Activated gamma-delta T cell treated with Interleukin-2 at 50 U/mL for 16 hours (primary cell): ENCODE data around the gene RAB30.

ENCODE experiments used
- DNase-seq: peaks from one replicate; pipeline ENCODE4 v3.0.0-alpha.2; 2020

The RAB30 gene

DNA sequence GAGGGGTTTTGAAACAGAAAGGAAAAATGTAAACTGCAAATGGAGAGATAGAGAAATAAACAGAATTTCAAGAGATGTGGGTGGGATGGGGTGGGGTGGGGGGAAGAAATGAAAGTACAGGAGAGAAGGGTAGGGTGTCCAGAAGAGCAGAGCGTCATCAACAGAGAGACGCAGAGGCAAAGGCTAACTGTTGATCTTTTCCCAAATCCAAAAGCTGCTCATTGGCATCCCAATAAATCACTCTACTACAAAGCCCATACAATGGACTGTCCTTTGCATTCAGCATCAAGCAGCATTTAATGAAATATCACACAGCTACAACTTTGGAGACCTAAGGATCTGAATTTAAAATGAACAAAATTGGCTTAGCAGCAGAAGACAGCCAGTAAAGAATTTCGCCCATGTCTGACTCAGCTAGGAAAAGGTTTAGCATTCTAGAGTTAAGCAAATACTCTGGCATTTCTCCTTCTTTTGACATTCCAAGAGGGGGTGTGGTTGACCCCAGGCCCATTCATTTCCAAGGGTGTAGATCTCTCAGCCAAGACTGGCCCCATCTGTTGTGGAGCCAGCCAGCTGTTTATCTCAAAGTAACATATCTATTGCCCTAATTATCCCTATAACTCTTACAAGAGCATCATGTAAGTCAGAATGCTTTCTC is 1.5 kb downstream of the RAB30 start:
- DNase-seq: no peak

- no peak for DNase-seq
Observed at GRCh38 chr11:83069441-83070043, 2.2 kb downstream of the RAB30 start.

- no peak for DNase-seq
Observed at GRCh38 chr11:83068568-83068967, 3.1 kb downstream of the RAB30 start.

GRCh38 chr11:83064011-83064410 is 7.7 kb downstream of the RAB30 start:
- no peak for DNase-seq

GRCh38 chr11:83063073-83063754 is 8.5 kb downstream of the RAB30 start:
- DNase-seq: no peak

- no peak for DNase-seq
Observed at GRCh38 chr11:83061883-83062282, 9.8 kb downstream of the RAB30 start.

GRCh38 chr11:83060965-83061364 is 10.7 kb downstream of the RAB30 start:
- no peak for DNase-seq

- no peak for DNase-seq
Observed at GRCh38 chr11:83057721-83058120, 14.0 kb downstream of the RAB30 start.

- no peak for DNase-seq
Observed at GRCh38 chr11:83056611-83057010, 15.1 kb downstream of the RAB30 start.

- no peak for DNase-seq
Observed at GRCh38 chr11:83056204-83056603, 15.5 kb downstream of the RAB30 start.

DNA sequence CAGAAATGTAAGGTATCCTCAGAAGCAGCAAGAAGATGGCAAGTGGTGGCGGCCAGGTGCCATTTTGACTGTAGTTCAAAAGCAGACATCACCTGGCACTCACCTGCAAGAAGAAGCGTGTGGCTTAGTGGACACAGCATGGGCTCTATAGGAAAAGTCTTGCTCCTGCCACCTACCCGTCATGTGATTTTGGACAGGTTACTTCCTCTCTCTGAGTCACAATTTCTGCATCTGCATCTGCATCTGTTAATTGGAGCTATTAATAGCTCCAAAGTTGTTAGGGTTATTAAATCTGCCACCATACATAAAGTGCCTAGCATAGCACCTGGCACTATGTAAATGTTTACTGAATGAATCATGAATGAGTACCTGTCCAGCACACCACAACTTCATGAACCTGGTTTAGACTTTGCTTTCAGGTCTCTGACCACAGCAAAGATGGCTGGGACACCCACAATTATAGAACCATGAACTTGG is 16.8 kb downstream of the RAB30 start:
- no peak for DNase-seq

GRCh38 chr11:83054001-83054400 is 17.7 kb downstream of the RAB30 start:
- DNase-seq: no peak

GRCh38 chr11:83051760-83052671 is 19.7 kb downstream of the RAB30 start:
- DNase-seq: no peak

- no peak for DNase-seq
Observed at GRCh38 chr11:83047515-83048225, 24.0 kb downstream of the RAB30 start.

DNA sequence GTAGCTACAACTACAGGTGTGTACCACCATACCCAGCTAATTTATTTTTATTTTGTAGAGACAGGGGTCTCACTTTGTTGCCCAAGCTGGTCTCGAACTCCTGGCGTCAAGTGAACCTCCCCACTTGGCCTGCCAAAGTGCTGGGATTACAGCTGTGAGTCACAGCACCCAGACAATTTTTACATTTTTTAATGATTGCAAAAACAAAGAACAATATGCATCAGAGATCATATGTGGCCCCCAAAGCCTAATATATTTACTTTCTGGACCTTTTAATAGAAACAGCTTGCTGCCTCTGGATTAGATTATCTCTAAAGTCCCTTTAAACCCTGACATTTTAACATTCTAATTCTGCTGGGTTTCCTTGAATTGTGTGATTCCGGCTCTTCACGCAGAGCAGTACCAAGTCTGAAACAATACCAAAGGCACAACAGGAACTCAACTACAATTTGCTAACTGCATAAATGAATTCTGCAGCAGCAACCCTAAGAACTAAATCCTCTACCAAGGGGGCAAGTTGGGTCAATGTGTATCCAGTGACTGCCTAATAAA is 25.0 kb downstream of the RAB30 start:
- DNase-seq: no peak

GRCh38 chr11:83044958-83045712 is 26.6 kb downstream of the RAB30 start:
- no peak for DNase-seq

- no peak for DNase-seq
Observed at GRCh38 chr11:83042964-83043711, 28.6 kb downstream of the RAB30 start.

DNA sequence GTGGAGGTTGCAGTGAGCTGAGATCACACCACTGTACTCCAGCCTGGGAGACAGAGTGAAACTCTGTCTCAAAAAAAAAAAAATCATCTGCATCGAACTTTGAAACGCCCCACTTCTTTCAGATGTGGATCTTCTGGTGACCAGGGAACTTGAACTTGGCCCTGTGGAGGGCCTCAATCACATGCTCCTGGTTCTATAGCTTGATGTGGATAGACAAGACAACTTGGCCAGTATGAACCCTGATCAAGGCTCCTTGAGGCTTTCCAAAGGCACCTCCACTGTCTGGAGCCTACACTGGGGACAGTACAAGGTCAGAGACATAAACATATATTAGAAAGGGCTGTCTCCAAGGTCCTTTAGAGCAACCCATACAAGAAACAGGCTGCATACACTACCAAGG is 30.6 kb downstream of the RAB30 start:
- DNase-seq: no peak

GRCh38 chr11:83039566-83039965 is 32.1 kb downstream of the RAB30 start:
- DNase-seq: no peak

GRCh38 chr11:83037877-83038276 is 33.8 kb downstream of the RAB30 start:
- DNase-seq: no peak

- DNase-seq: no peak
Observed at GRCh38 chr11:83036701-83037100, 35.0 kb downstream of the RAB30 start.
